Activated CD8-positive, alpha-beta memory T cell treated with anti-CD3 and anti-CD28 coated beads, Interleukin-2, amount 50 U/mL, for 48 hours (primary cell): Measurements from ENCODE around the gene TSPAN13.

Source experiments
- DNase-seq: peaks from one replicate; pipeline ENCODE4 v3.0.0-alpha.2; 2020

TSPAN13 gene

GRCh38 chr7:16778476-16778875, 24.9 kb downstream of the TSPAN13 start:
- DNase-seq = no peak

DNA sequence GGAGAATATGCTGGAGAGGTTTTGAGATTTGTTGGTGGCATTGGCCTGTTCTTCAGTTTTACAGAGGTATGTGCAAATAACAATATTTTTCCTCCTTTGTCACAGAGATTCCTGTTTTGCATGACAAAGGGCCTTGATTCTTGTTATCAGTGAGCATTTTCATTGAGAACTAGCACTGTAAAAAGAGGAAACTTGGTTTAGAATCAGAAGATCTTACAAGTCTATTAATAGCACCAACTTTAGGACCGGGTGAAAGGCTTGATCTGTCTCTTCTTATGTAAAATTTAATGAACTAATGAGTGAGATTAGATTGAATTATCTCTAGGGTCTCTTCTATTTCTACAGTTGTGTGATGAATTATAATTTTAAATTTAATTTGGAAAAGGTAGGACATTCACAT, 25.5 kb downstream of the TSPAN13 start:
- DNase-seq = no peak

DNA sequence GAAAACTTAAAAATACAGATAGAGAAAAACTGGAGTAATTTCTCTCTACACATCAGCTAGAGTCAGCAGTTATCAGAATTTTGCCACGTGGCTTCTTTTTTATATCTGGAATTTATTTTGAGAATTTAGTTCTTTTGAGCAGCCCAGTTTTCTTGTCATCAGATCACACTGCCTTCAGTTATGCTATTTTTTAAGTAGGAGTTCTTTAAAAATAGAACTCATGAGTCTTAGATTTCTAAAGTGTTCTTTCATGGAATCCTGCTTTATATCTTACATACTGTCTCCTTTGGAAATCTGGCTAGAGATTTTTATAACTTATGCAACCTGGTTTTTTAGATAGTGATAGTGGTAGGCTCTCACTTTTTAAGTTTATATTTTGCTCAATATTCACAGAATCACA, 27.0 kb downstream of the TSPAN13 start:
- no peak for DNase-seq

GRCh38 chr7:16785321-16785720, 31.8 kb downstream of the TSPAN13 start:
- DNase-seq = no peak

DNA sequence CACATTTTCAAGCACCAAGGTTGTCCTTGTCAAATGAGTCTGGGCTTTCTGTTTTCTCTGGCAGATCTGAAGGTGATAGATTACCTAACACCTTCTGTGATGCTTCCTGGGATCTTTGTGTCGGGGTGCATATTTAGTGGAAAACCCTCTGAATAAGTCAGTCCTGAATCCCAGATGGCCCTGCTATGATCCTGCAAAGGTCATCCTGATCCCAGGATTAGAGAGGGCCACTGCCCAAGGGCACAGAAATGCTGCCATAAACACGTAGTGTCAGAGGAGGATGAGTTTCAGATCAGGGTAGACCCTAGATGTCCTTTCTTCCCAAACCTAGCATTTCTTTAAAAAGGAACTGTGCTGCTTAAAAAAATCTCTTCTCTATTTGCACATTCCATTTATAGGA, 32.3 kb downstream of the TSPAN13 start:
- DNase-seq = no peak

DNA sequence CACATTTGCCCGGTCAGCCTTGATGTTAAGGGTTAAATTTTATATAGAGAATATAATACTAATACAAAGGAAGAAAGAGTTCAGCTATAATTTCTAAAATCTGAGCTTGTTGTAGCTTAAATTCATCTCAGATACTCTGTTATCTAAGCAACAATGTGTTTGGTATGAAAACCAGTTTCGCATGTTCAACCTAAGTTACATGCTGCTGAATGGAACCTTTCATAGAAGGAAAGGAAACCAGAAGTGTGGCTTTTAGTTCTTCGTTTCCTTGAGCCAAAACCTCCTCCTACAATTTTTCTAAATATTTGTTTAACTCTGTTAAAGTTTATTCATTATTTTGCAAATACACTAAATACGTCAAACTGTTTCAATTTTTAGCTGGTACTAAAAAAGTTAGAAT, 32.7 kb downstream of the TSPAN13 start:
- no peak for DNase-seq

- DNase-seq = no peak
These were observed 33.6 kb downstream of the TSPAN13 start for GRCh38 chr7:16787127-16787526.

DNA sequence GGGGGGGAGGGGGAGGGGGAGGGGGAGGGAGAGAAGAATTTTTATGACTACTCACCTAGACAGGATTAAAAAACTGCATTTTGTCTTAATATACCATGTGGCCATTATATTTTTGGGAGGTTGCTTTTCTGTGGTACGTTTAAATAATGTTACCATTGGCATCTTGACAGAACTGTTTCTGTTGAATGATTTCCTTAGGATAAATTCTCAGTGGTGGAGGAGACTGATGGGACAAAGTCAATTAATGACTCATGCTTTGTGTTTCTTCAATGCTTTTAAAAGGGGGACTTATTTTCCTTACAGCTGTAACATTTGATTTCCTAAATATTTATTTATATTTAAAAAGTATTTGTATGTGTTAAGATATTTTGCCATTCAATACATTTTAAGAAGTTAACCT, 37.5 kb downstream of the TSPAN13 start:
- DNase-seq = no peak

DNA sequence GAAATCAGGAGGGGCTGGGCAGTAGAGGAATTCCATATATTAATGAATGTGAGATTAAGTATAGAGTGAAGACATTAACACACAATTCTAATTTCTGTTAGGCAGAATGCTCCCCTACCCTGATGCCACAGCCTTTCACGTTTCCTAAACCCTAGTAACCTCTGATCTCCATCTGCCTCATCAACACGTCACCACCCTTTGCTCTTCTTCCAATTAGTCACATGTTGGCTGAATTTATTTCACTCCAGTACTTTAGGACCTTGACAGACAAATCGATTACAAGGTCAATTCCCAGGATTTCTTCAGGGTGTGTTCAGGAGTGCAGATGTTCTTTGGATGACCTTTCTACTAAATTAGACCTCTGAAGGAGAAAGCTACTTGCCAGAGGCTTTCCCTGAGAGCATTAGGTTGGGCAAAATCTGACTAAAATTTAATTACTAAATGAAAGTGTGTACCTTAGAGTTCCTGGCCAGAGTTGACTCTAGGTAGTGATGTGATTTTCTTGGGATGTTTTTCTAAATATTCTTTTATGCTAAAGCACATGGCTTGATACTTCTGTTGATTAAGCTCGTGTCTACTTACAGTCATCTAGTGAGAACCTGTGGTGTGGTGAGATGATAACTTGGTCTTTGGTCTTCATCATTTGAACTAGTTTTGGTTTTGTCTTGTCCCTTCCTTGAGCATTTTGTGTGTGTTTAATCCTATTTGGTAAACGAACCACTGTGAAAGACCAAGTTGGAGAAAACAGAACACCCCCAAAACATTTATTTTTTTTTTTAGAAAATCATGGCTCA, 38.5 kb downstream of the TSPAN13 start:
- no peak for DNase-seq

- no peak for DNase-seq
These were observed 41.4 kb downstream of the TSPAN13 start for GRCh38 chr7:16794986-16795385.

- no peak for DNase-seq
These were observed 42.1 kb downstream of the TSPAN13 start for GRCh38 chr7:16795624-16796023.

DNA sequence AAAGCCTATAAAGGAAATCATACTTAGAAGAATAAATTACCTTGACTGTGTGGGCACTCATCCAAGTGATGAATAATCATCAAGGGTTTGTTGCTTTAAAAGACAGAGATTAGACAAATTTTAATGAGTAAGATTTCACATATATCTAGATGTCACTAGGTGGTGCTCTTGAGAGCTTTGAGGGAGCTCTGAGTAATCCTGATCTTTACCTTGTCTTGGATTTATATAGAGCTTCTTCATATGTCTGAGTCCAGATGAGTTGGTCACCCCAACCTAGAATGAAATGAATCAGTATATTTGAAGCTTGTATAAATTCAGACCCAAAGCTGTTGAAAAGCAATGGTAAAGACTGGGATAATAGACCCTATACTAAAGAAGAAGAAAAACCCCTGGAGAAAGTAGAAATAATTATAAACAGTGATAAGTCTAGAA, 47.6 kb downstream of the TSPAN13 start:
- no peak for DNase-seq

DNA sequence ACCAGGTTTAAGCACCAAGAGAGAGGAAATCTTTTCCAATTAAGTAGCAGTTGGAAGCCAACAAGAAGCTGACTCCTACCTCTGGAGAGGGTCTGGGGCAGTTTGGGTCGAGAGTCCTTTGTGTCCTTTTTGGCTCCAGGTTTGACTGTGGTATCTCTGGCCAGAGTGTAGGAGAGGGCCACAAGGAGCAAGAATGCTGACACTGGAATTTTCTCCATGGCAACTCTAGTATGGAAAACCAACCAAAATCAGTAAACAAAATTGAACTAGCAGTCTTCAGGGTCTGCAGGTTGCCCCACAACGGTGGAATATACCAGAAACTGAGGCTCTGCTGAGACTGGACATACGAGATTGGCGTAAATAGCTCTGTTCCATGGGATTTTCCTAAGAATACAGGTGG, 48.0 kb downstream of the TSPAN13 start:
- DNase-seq = no peak

GRCh38 chr7:16803125-16803524, 49.6 kb downstream of the TSPAN13 start:
- no peak for DNase-seq

- DNase-seq = no peak
These were observed 50.5 kb downstream of the TSPAN13 start for GRCh38 chr7:16803881-16804673.

DNA sequence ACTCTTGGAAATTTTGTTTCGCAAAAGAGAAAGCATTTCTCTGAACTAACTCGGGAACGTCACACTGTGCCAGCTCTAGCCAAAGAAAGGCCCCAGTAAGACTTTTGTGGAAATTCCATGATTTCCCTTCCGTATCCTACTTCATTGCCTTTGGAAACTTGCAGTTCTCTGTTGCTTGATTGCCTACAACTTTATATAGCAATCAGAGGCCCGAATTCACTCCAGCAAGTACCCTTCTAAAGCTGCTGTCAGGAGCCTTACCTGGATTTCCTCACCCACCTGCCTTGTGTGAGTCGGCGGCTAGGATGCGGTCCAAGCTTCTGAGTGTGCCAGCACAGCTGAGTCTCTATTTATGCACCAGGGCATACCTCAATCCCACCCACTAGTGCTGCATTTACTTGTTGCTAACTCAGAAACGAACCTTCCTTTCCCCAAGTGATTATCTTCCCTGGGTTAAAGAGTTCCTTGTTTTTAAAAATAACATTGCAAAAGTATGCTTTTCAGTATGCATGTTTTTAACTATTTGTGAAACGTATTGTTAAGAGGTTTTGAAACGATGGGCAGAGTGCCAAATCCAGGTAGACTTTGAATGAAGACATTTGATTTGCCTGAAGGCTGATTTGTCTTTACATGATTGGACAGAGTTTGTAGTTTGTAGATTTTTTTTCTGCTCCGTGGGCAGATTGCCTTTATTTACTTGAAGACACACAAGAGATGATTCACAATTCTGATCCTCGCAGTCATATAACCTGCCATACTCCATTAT, 51.3 kb downstream of the TSPAN13 start, which contains the start of gene AGR2:
AGR2 (minus strand) TSS at position 326 of the 766 bp plus-strand sequence. CDS start 3,203 bp downstream, outside the sequence.
- no peak for DNase-seq

DNA sequence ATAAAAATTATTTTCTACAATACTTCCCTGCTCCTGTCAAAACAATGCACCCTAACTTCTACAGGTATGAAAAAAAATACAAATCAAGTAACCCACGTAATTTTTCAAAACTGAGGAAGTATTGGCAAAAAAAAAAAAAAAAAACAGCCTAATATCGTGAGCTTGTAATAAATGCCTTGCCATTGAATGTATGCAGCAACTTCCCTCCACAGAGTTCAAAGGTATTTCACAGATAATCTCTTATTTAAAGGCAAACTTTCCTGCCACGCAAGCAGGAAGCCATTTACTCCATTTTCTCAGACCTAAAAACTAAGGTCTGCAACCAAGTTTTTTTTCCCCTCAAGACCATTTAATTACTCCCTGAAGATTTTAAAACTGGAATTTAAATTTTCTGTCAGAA, 51.9 kb downstream of the TSPAN13 start:
- no peak for DNase-seq

GRCh38 chr7:16810112-16810511, 56.6 kb downstream of the TSPAN13 start:
- no peak for DNase-seq

- DNase-seq = no peak
These were observed 57.0 kb downstream of the TSPAN13 start for GRCh38 chr7:16810573-16810972.

- DNase-seq = no peak
These were observed 58.0 kb downstream of the TSPAN13 start for GRCh38 chr7:16811551-16811950.

GRCh38 chr7:16812542-16813231, 59.1 kb downstream of the TSPAN13 start:
- no peak for DNase-seq

GRCh38 chr7:16813232-16813616, 59.7 kb downstream of the TSPAN13 start:
- no peak for DNase-seq

- no peak for DNase-seq
These were observed 61.4 kb downstream of the TSPAN13 start for GRCh38 chr7:16815001-16815400.
